ENCODE results near the gene MOB2.
"Not testable (repeated sequence)": the region's sequence is repeated elsewhere in the genome, so short reads cannot be mapped to it uniquely, and the experiment has no call there.

Gene MOB2

DNA sequence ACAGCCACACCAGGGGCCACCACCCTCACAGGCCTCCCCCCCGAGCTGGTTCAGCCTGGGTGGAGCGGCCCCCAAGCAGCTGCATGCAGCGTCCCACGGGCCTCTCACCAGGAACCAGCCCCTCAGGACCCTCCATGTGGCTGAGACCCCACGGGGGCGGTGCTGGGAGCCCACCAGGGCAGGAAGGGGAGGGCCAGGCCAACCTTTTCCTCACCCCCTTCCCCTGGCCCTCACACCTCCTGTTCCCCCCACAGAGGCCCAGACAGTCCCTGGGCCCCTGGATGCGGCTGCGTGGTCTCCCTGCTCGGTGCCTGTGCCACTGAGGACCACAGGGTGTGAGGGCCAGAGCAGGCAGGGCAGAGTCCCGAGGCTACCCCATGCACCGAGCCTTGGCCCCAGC is 46.5 kb downstream of the MOB2 start:
- DNase-seq (ENCODE audit: low read depth) = no peak

GRCh38 chr11:1439341-1439740 is 47.2 kb downstream of the MOB2 start:
- no peak for DNase-seq (ENCODE audit: low read depth)

DNA sequence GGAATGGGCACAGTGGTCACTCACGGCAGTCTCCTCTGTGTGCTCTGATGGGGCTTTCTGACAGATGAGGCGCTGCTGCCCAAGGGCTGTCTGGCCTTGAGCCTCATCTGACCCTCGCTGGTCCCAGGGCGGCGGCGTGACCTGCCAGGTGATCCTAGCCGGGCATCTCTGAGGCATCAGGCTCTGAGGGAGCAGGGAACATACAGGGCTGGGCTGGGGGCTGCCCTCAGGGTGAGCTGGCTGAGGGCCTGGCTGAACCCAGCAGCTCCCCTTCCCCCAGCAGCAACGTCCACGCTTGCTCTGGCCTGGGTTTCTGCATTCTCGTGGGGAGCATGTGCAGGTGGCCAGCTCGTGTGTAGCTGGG is 47.6 kb downstream of the MOB2 start:
- DNase-seq (ENCODE audit: low read depth) = no peak

DNA sequence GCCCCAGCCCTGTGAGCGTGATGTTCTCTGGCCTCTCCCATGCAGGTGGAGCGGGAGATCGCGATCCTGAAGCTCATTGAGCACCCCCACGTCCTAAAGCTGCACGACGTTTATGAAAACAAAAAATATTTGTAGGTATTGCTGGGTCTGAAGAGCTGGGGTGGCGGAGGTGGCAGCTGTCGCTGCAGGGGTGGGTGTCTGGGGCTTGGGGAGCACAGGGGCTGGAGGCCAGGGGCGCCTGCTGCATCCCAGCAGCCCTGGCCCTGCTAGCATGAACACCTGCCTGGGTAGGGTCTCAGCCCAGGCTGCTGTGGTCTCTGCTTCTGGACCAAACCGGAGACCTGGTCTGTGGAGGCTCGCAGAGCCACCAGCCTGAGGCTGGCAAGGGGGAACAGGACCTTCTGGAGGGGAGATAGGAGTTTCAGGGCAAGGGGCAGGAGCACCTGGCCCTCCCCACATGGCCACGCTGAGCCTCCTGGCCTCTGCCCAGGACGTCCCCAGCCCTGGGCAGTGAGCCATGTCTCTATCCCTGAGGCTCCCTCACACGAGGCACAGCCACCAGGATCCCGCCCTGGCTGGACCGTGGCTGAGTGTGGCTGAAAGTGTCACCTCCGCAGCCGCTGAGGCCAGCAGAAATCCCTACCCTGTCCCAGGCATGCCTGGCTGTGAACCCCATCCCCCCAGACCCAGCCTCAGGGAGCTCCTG is 48.2 kb downstream of the MOB2 start:
- no peak for DNase-seq (ENCODE audit: low read depth)

DNA sequence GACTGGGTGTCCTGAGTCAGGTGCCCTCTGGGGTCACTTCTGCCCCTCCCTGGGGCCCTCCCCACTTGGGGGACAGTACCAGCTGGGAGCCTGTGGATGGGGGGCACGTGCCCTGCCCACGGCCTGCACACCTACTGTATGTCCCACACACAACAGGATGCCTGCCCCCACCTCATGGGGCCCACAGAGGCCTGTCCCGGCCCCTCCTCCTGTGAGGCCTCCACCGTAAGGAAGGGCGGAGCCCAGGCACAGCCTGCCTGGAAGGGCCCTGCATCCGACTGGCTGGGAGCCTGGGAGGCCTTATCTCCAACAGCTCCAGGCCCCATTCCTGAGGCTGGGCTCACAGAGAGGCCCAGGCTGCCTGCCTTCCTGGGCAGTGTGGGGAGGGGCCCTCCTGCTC is 49.1 kb downstream of the MOB2 start:
- DNase-seq (ENCODE audit: low read depth) = peak; percentile 86

DNA sequence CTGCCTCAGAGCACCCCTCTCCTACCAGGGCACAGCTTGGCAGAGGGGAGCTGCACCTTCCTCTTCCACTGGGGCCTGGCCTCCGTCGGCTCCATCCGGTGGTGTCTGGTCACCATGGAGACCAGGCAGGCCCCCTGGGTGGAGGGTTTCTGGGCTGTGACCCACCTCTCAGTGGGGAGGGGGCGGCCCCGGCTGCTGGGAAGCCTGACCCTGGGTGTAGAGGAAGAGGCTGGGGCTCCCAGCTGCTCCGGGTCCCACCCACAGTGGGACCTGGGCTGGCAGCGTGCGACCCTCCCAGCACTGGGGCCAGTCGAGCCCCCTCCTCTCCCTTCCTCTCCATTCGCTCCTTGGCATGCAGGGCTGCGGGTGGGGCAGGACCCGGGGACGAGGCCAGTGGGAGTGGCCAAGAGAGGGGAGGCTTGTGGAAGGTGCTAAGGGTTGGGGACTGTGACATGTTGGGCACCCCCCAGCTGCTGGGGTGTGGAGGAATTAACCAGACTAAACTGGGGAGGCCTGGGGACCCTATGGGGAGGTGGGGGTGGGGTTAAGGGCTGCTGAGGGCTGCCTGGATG is 50.0 kb downstream of the MOB2 start:
- no peak for DNase-seq (ENCODE audit: low read depth)

- DNase-seq (ENCODE audit: low read depth) = no peak
Measured at GRCh38 chr11:1435820-1436467, 50.6 kb downstream of the MOB2 start.

DNA sequence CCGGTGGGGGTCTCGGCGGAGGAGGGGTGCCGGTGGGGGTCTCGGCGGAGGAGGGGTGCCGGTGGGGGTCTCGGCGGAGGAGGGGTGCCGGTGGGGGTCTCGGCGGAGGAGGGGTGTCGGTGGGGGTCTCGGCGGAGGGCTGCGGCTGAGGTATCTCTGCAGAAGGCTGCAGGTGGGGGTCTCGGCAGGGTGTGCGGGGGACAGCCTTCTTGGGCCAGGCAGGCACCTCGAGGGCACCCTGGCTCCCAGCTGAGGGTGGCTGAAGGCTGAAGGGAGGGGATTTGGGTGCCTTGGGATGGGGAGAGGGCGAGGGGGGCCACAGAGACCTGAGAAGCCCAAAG is 51.1 kb downstream of the MOB2 start:
- not testable (repeated sequence) for DNase-seq (ENCODE audit: low read depth)

DNA sequence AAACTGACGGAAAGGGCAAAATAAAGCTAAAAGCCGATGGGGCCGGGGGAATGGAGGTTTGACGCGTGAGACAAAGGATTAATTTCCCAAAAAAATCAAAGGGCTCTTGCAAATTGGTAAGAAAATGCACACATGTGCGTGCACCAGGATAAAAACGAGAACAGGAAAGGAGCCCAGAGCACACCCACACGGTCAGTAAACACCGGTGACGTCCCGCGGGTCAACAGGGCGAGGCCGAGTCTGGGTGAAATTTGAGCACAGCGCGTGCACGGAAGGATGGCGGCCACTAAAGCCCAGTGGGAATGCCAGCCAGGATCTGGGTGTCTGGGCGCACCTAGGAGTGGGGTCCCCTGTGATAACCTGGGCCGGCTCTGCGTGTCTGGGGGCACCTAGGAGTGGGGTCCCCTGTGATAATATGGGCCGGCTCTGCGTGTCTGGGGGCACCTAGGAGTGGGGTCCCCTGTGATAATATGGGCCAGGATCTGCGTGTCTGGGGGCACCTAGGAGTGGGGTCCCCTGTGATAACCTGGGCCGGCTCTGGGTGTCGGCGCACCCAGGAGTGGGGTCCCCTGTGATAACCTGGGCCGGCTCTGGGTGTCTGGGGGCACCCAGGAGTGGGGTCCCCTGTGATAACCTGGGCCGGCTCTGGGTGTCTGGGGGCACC is 52.5 kb downstream of the MOB2 start:
- DNase-seq (ENCODE audit: low read depth) = no peak

GRCh38 chr11:1433568-1433967 is 53.0 kb downstream of the MOB2 start:
- DNase-seq (ENCODE audit: low read depth) = no peak

GRCh38 chr11:1428762-1429316 is 57.7 kb downstream of the MOB2 start:
- no peak for DNase-seq (ENCODE audit: low read depth)

GRCh38 chr11:1425439-1425838 is 61.1 kb downstream of the MOB2 start:
- no peak for DNase-seq (ENCODE audit: low read depth)

DNA sequence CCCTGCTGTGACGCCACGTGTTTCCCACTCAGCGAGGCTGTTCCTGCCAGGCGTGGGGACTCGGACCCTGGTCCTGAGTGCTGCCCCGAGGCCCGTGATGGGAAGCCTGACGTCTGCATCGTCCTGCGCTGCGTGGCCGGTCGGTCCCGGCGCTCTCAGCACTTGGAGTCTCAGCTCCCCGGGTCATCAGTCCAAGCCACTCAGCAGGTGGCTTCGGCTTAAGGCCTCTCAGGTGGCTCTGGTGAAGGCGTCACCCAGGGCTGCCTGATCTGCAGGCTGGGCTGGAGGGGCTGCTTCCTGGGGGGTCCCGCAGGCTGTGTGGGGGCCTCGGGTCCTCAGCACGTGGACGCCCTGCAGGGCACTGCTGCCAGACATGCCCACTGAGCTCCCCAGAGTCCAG is 61.6 kb downstream of the MOB2 start:
- no peak for DNase-seq (ENCODE audit: low read depth)

DNA sequence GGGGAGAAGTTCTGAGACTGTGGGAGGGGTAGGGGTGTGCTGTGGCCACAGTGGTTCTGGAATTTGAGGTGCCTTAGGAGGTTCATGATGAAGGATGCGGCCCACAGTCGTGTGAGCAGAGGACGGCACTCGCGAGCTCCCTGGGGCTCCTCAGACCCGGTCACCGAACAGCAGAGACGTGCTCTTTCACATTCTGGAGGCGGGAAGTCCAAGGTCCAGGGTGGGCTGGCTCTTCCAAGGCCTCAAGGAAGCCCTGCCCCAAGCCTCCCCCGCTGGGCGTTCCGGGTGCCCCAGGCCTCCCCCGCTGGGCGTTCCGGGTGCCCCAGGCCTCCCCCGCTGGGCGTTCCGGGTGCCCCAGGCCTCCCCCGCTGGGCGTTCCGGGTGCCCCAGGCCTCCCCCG is 63.2 kb downstream of the MOB2 start:
- DNase-seq (ENCODE audit: low read depth) = not testable (repeated sequence)

DNA sequence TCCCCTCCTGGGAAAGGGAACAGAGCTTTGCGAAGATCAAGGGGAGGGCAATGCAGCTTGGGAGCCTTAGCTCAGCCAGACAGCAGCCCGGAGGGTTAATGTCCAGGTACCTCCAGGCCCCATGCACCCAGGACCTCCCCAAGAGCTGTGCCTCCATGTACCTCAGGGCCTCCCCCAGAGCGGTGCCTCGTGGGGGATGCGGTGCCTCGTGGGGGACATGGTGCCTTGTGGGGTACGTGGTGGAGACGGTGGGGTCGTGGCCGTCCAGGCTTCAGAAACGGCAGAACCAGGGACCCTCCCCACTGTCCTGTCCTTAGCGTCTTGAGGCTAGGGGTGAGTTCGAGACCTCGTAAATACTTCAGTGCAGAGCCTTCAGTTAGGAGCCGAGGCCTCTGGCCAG is 63.6 kb downstream of the MOB2 start:
- DNase-seq (ENCODE audit: low read depth) = no peak

DNA sequence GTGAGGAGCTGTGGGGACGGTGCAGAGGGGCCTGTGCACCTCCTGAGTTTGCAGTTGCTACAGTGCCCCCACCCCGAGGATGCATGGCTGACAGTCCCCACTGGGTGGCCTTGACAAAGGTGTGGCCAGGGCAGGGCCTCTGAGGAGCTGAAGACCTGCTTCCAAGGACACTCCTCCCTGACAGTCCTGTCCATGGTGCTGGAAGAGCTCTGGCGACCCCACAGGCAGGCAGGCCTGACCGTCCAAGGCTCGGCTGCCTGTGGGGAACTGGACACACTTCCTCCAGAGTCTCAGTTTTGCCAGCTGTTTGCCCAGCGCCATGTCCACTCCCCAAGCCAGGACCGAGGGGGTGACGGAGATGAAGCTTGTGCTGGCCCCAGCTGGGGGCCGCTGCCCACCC is 64.1 kb downstream of the MOB2 start:
- no peak for DNase-seq (ENCODE audit: low read depth)

DNA sequence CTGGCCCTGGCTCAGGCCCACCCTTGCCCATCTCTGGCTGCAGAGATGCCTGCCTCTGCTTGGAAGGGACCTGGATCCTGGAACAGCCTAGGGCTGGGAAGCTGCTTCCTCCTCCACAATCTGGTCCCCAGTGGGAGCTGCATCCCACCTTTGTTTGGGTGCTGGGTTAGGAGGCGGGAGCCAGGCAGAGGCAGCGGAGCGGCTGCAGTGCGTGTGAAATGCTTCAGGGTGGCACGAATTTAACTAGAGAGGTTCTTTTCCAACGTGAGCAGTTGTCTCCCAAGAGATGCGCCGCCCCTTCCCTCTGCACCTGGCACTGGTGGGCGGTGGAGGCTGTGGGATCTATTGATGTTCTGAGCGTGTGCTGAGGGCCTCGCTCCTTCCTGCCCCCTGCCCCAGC is 65.3 kb downstream of the MOB2 start:
- DNase-seq (ENCODE audit: low read depth) = no peak

GRCh38 chr11:1419811-1420210 is 66.8 kb downstream of the MOB2 start:
- no peak for DNase-seq (ENCODE audit: low read depth)

All from amniotic epithelial cell (primary cell).